Thymus (tissue), 11 donors: ENCODE data around the gene ONECUT1. TPM values are rescaled to one million over a fixed set of nuclear protein-coding genes. Genes with fewer than 3 reads are reported as not detected.

ENCODE experiments used
- DNase-seq, 9 donors: peaks; one replicate each; pipeline ENCODE4 v3.0.0-alpha.2; 2013; ENCODE audit warnings: low spot score in 9 of 9, low read depth in 6 of 9, missing footprints in 1 of 9
- H3K27ac ChIP-seq, 2 donors: one replicate each; pipeline ENCODE4 v1.5.1; 2013; ENCODE audit warnings: control low read depth in 1 of 2, low read depth in 1 of 2, low read length in 1 of 2, mild to moderate bottlenecking in 1 of 2, moderate library complexity in 1 of 2
- H3K27me3 ChIP-seq, 2 donors: one replicate each; pipeline ENCODE4 v1.5.1; 2013; ENCODE audit warnings: low read length in 1 of 2; ENCODE audit not compliant: control insufficient read depth in 2 of 2, insufficient read depth in 1 of 2
- H3K36me3 ChIP-seq, 2 donors: one replicate each; pipeline ENCODE4 v1.5.1; 2013; ENCODE audit warnings: low read length in 1 of 2, mild to moderate bottlenecking in 1 of 2, moderate library complexity in 1 of 2; ENCODE audit not compliant: control insufficient read depth in 2 of 2, insufficient read depth in 2 of 2
- H3K4me1 ChIP-seq, 2 donors: one replicate each; pipeline ENCODE4 v1.5.1; 2013; ENCODE audit warnings: low read length in 2 of 2; ENCODE audit not compliant: control insufficient read depth in 2 of 2, insufficient read depth in 2 of 2
- H3K4me3 ChIP-seq, 2 donors: one replicate each; pipeline ENCODE4 v1.5.1; 2013; ENCODE audit warnings: low read length in 2 of 2, control low read depth in 1 of 2, mild to moderate bottlenecking in 1 of 2
- H3K9me3 ChIP-seq, 2 donors: one replicate each; pipeline ENCODE4 v1.5.1; 2013; ENCODE audit warnings: low read length in 1 of 2, mild to moderate bottlenecking in 1 of 2; ENCODE audit not compliant: control insufficient read depth in 2 of 2, insufficient read depth in 1 of 2
- WGBS: extraction: QIAGEN DNeasy Blood & Tissue Kit; methylation state at CpG from one replicate; pipeline ENCODE4 v1.1.7; 2013; 5-methylcytosine and 5-hydroxymethylcytosine counted together
- polyA plus RNA-seq: library from polyadenylated mRNA; stranded (reverse); fragments of 200-250 nt; gene quantifications from one replicate; pipeline ENCODE4 v1.2.3, GENCODE V29; 2013
- total RNA-seq: library from RNA; stranded (reverse); fragments of 120-200 nt; gene quantifications from one replicate; pipeline ENCODE4 v1.2.4, GENCODE V29; 2013
- donor health status: healthy.

Gene ONECUT1
- total and polyA plus RNA-seq, 2 donors: 0.05 TPM; not detected in 1

DNA sequence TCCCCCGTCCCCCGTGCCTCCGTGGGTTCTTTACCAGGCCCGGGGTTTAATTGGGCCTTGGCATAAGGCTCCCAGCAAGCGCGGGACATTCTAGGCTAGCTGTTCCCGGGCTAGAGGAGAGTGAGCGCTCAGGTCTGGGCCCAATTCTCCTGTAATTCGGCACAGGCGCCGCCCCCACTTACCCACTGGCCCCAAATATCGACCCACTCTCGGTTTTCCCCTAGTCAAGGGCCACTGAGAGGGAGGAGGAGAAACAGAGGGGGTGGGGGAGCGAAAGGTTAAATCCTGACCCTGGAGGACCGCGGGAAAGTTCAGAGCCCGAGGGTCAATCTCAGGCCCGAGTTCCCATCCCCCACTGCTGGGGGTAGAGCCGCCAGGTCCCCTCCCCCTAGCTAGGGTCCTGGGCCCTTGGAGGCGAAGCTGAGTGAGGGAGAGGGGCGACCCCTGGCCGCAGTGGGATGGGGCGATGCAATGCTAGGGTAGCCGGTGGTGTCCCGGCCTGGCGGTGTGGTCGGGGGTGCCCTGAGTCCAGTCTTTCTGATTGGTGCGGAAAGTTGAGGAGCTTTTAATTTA is 8.5 kb upstream of the ONECUT1 start:
- DNase-seq: no peak
- Histone ChIP-seq H3K36me3 (no peaks in the 10 kb centered on the region), H3K27me3 (peaks cover 86 to 100% of the 10 kb centered on the region in 2 donors), H3K9me3 (peaks cover 2 to 7% of the 10 kb centered on the region in 2 donors), H3K4me3 (no peak overlapping the region), H3K27ac (no peak overlapping the region), H3K4me1 (peaks cover 7 to 9% of the 10 kb centered on the region in 2 donors)
- 7% methylated on average over 28 of the region's 28 CpGs for WGBS

DNA sequence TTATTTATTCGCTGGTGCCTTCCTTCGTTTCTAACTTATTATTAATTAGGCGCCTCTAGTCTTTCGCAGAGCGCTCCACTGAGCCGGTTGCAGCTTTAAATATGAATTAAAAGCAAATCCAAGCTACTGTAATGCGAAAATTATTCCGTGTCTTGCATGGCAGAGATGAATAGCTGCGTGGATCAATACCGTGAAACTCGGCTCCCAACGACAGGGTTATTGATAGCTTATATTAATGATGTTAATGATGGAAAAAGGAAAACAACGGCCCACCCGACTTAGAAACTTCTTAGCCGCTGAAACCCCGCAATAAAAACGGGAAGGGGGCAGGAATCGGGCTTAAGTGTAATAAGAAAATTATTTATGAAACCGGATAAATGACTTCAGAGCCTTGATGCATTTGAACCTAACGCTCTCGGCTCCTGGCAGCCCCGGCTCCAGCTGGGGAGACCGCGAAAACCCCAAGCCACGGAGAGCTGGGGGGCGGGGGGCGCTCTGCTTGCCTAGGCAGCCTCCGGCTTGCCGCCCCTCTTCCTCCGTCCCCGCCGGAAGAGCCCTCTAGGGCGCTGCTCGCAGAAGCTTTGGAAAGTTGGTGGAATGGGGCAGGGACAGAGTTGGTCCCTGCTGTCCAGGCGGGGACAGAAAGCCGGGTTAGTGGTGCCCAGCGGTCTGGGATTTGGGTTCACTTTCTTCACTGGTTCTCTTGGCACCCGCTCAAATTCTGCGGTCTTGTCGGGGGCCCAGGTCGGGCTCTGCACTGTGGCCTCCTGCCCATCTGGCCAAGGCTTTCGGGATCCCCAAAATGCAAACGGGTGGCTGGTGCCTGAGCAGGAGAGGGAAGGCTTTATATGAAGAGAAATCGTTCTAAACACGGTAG is 7.7 kb upstream of the ONECUT1 start:
- DNase-seq: no peak
- WGBS: 3% methylated on average over 45 of the region's 45 CpGs
- no peaks in the 10 kb centered on the region for H3K36me3 ChIP-seq
- H3K4me3 ChIP-seq: peak overlapping the region in 1 of 2 donors; percentile 8
- peaks cover 88 to 100% of the 10 kb centered on the region in 2 donors for H3K27me3 ChIP-seq
- peaks cover 6 to 7% of the 10 kb centered on the region in 2 donors for H3K4me1 ChIP-seq
- peaks cover 2 to 7% of the 10 kb centered on the region in 2 donors for H3K9me3 ChIP-seq
- no peak overlapping the region for H3K27ac ChIP-seq

DNA sequence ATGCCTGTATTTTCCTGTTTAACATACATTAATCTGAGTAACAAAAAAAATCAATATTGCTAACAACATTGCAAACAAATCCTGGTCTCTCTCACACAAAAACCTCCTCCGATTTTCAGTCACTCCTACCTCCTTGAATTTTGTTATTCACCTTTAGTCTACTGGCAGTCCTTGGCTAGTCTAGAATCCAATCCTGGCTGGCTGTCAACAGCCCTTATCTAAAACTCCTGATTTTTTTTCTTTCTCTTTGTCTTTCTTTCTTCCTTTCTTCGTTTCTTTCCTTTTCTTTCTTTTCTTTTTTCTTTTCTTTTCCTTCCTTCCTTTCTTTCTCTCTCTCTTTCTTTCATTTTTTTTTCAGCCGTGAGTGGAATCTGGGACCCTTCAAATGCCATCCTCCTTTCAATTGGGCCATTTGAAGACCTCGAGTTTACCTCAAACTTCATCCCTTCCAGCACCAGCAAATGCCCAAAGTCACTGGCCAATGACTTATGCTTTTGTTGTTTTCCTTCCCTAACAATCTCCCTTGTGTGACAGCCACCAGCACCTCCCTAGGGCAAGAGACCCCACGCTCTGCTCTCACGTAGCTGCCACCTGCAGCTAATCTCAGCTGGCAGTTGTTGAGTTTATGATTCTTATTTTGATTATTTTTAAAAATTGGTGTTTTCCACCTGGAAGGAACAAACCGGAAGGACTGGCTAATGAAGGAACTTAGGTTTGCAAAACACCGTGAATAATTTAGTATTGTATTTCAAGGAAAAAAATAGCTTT is 6.8 kb upstream of the ONECUT1 start:
- no peak overlapping the region for H3K27ac ChIP-seq
- peaks cover 88 to 100% of the 10 kb centered on the region in 2 donors for H3K27me3 ChIP-seq
- H3K4me1 ChIP-seq: peaks cover 6 to 7% of the 10 kb centered on the region in 2 donors
- WGBS: 7% methylated on average over 8 of the region's 8 CpGs
- DNase-seq: no peak
- peaks cover 2 to 7% of the 10 kb centered on the region in 2 donors for H3K9me3 ChIP-seq
- no peak overlapping the region for H3K4me3 ChIP-seq
- no peaks in the 10 kb centered on the region for H3K36me3 ChIP-seq

DNA sequence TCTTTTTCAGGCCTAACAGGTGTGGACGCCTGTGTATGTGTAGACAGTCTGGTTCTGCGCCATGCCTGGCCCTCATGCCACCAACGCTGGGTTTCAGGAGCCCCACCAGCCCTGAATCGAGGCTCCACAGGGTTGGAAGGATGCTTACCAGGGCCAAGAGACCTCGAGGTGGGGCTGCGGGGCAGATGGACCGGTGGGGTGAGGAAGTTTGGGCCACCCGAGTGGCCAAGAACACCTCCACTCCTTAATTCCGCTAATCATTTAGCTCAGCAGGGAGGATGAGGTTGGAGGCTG is 6.0 kb upstream of the ONECUT1 start:
- H3K4me3 ChIP-seq: no peak overlapping the region
- no peak overlapping the region for H3K27ac ChIP-seq
- H3K9me3 ChIP-seq: peaks cover 0 to 4% of the 10 kb centered on the region in 2 donors
- H3K36me3 ChIP-seq: no peaks in the 10 kb centered on the region
- DNase-seq: no peak
- H3K27me3 ChIP-seq: peaks cover 88 to 100% of the 10 kb centered on the region in 2 donors
- WGBS: 9% methylated on average over 9 of the region's 9 CpGs
- H3K4me1 ChIP-seq: peaks cover 6 to 7% of the 10 kb centered on the region in 2 donors

DNA sequence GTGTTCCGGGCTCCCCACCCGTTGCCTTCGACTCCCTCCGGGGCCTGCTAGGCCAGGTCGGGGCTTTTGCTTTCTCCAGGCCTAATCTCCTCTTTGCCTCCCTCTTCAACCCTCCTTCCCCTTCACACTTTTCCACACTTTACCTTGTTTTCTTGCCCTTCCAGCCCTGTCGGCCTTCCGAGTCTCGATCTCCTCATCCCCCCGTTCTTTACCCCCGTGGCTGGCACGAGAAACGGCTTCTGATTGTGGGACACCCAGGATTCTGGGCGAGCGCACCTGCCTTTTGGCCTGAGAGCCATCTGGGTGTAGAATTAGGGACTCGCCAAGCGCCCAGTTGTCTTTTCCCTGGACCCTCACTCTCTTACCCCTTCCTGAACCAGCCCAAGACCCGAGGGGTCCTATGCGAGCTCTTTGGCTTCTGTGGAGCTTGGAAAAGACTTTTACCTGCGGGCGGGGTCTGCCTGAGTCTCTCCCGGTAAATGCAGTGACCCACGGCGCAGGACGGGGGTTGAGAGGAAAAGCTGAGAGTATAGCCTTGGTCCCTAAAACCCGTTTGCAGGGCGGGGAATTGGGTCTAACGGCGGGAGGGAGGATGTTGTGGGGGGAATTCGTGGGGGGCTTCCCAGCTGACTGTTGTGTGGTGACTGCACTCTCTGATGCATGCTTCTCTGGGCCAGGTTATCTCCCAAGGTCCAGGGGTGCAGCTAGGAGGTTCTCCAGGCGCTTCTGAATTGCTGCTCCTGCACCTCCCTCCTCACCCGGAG is 5.5 kb upstream of the ONECUT1 start:
- 10% methylated on average over 31 of the region's 31 CpGs for WGBS
- peaks cover 9 to 10% of the 10 kb centered on the region in 2 donors for H3K4me1 ChIP-seq
- H3K27me3 ChIP-seq: peaks cover 90 to 100% of the 10 kb centered on the region in 2 donors
- H3K27ac ChIP-seq: no peak overlapping the region
- H3K9me3 ChIP-seq: peaks cover 0 to 5% of the 10 kb centered on the region in 2 donors
- H3K4me3 ChIP-seq: no peak overlapping the region
- DNase-seq: no peak
- H3K36me3 ChIP-seq: no peaks in the 10 kb centered on the region

DNA sequence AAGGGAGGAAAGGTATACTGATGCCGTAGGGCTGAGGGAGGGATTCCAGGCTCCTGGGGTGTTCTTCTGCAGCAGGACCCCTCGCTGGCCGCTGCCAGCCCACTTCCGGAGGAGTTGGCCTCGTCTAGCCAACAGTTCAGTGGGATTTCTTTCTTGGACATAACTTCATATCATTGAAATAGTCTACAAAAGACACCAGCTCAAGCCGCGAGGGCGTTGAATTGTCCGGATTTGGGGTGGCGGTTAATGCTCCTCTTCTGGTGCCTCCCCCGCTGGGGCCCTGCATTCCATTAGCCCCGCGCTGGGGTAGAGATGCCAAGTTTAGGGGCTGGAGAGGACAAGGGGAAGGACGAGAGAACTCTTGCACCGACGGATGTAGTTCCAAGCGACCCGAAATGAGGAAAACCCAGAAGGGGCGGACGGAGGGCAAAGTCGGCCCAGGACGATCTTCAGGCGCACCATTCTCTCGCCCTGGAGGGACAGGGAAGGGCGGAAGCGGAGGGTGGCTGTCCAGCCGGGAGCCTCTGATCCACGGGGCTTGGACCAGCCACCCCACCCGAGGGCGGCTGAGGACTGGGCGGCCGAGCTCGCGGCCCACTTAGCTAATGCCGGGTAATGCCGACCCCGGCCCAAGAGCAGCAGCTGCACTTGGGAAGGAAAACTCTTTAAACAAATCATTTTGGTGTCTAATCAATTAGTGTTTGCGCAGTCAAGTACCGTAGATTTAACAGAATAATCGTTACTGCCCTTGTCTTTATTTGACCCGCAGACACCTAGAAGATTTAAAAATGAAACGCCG is 4.7 kb upstream of the ONECUT1 start:
- 10% methylated on average over 43 of the region's 43 CpGs for WGBS
- Histone ChIP-seq H3K36me3 (no peaks in the 10 kb centered on the region), H3K4me1 (peaks cover 10 to 12% of the 10 kb centered on the region in 2 donors), H3K9me3 (peaks cover 0 to 5% of the 10 kb centered on the region in 2 donors), H3K27me3 (peaks cover 90 to 100% of the 10 kb centered on the region in 2 donors), H3K4me3 (no peak overlapping the region), H3K27ac (no peak overlapping the region)
- DNase-seq: no peak

DNA sequence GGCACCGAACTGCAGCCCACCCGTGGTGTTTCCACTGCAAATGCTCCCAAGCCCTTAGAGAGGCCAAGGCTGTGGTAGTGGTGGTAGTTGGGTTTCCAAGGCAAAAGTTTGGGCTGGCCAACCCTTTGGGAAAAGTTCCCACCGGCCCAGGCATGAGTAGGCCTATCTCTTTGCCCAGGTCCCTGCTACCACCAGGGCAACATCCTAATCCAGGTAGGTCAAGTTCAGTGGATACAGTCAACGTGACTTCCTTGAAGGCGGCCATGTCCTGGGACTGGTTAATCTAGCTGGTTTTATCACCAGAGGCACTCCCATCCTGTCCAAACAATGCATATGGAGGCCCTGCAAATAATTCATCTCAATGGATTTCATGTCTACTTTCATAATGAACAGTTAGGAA is 1.6 kb upstream of the ONECUT1 start:
- peaks cover 1 to 5% of the 10 kb centered on the region in 2 donors for H3K9me3 ChIP-seq
- WGBS: 74% methylated on average over 5 of the region's 5 CpGs

More for the DNA sequence above, 1.6 kb upstream of the ONECUT1 start:
- H3K27ac ChIP-seq: no peak overlapping the region
- no peak for DNase-seq
- H3K4me3 ChIP-seq: no peak overlapping the region
- H3K36me3 ChIP-seq: no peaks in the 10 kb centered on the region
- H3K27me3 ChIP-seq: peaks cover 97 to 100% of the 10 kb centered on the region in 2 donors
- H3K4me1 ChIP-seq: peaks cover 6 to 8% of the 10 kb centered on the region in 2 donors
